ENCODE results near the gene MACROD2.

MACROD2 gene

GRCh38 chr20:15071085-15071808, 1075.9 kb downstream of the MACROD2 start:
- DNase-seq (ENCODE audit: low read depth, low spot score), result no peak
- ChIA-PET POLR2A (no interaction called here), CTCF (no interaction called here)
- H3K4me3 ChIP-seq (ENCODE audit: low read depth, low read length), result no peak overlapping the region
- no peak for TF ChIP-seq CTCF (IDR thresholded peaks at IDR 0.05; ENCODE audit: insufficient read depth, low read length, missing control alignments)

- no peak for TF ChIP-seq CTCF (IDR thresholded peaks at IDR 0.05; ENCODE audit: insufficient read depth, low read length, missing control alignments)
- ChIA-PET POLR2A (no interaction called here), CTCF (no interaction called here)
- no peak overlapping the region for H3K4me3 ChIP-seq (ENCODE audit: low read depth, low read length)
- no peak for DNase-seq (ENCODE audit: low read depth, low spot score)
Measured at GRCh38 chr20:15072316-15072715, 1077.0 kb downstream of the MACROD2 start.

GRCh38 chr20:15075586-15075985, 1080.3 kb downstream of the MACROD2 start:
- ChIA-PET CTCF (no interaction called here), POLR2A (no interaction called here)
- TF ChIP-seq CTCF (IDR thresholded peaks at IDR 0.05; ENCODE audit: insufficient read depth, low read length, missing control alignments), result no peak
- DNase-seq (ENCODE audit: low read depth, low spot score), result no peak
- H3K4me3 ChIP-seq (ENCODE audit: low read depth, low read length), result no peak overlapping the region

- no peak for DNase-seq (ENCODE audit: low read depth, low spot score)
- POLR2A ChIA-PET, result no interaction called here
- CTCF ChIA-PET, result no interaction called here
- no peak for TF ChIP-seq CTCF (IDR thresholded peaks at IDR 0.05; ENCODE audit: insufficient read depth, low read length, missing control alignments)
- no peak overlapping the region for H3K4me3 ChIP-seq (ENCODE audit: low read depth, low read length)
Measured at GRCh38 chr20:15076785-15077184, 1081.5 kb downstream of the MACROD2 start.

GRCh38 chr20:15077733-15078250, 1082.5 kb downstream of the MACROD2 start:
- POLR2A ChIA-PET, result no interaction called here
- no peak for TF ChIP-seq CTCF (IDR thresholded peaks at IDR 0.05; ENCODE audit: insufficient read depth, low read length, missing control alignments)
- no peak overlapping the region for H3K4me3 ChIP-seq (ENCODE audit: low read depth, low read length)
- DNase-seq (ENCODE audit: low read depth, low spot score), result no peak
- CTCF ChIA-PET, result no interaction called here

- H3K4me3 ChIP-seq (ENCODE audit: low read depth, low read length), result no peak overlapping the region
- ChIA-PET POLR2A (no interaction called here), CTCF (no interaction called here)
- no peak for TF ChIP-seq CTCF (IDR thresholded peaks at IDR 0.05; ENCODE audit: insufficient read depth, low read length, missing control alignments)
- no peak for DNase-seq (ENCODE audit: low read depth, low spot score)
Measured at GRCh38 chr20:15079594-15080340, 1084.5 kb downstream of the MACROD2 start.
